ENCODE data around the gene MED27.

Gene MED27, protein sequence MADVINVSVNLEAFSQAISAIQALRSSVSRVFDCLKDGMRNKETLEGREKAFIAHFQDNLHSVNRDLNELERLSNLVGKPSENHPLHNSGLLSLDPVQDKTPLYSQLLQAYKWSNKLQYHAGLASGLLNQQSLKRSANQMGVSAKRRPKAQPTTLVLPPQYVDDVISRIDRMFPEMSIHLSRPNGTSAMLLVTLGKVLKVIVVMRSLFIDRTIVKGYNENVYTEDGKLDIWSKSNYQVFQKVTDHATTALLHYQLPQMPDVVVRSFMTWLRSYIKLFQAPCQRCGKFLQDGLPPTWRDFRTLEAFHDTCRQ

DNA sequence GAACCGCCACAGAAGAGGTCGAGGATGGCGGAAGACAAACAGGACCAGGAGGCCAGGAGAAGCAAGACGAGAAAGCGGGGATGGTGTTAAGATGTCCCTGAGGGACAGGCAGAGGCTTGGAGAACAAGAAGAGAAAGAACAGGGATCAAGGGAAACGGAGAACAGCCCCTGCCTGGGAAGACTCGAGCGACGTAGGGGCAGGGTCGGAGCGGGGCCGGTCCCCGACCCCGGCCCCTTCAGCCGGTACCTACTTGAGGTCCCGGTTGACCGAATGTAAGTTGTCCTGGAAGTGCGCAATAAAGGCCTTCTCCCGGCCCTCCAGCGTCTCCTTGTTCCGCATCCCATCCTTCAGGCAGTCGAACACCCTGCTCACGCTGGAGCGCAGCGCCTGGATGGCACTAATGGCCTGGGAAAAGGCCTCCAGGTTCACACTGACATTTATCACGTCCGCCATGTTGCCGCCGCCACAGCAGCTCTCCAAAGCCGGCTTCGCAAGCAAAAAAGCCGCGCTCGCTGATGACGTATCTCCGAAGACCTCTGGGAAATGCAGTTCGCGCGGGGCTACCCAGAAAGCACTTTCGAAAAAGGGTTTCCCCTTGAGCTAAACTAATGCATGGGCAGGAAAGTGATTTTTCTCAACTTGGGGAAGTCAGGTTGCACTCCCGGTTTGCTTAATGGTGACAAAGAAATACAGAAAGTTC lies at the start of gene MED27:
Gene MED27 (minus strand): TSS at position 477 of the 701 bp plus-strand sequence. CDS start 23 bp downstream, at position 454.
- no CpG with 5 or more reads among the region's 41 CpGs for WGBS (ENCODE audit: insufficient coverage, insufficient read length)
- Histone ChIP-seq H3K27me3 (ENCODE audit: control insufficient read depth, insufficient read depth, low read length) (no peaks in the 10 kb centered on the region), H3K36me3 (ENCODE audit: control insufficient read depth, insufficient read depth, low read length) (no peaks in the 10 kb centered on the region; the same call in 1 of the 2 replicates), H3K9me3 (ENCODE audit: control insufficient read depth, insufficient read depth, low read length) (no peaks in the 10 kb centered on the region), H3K27ac (ENCODE audit: low read length) (no peak within 1 kb of the TSS), H3K4me1 (ENCODE audit: control insufficient read depth, insufficient read depth, low read length) (no peaks in the 10 kb centered on the region), H3K4me3 (ENCODE audit: low read length) (peak within 1 kb of the TSS; percentile 76)
- DNase-seq (ENCODE audit: low read depth, low spot score), result peak; percentile 57

DNA sequence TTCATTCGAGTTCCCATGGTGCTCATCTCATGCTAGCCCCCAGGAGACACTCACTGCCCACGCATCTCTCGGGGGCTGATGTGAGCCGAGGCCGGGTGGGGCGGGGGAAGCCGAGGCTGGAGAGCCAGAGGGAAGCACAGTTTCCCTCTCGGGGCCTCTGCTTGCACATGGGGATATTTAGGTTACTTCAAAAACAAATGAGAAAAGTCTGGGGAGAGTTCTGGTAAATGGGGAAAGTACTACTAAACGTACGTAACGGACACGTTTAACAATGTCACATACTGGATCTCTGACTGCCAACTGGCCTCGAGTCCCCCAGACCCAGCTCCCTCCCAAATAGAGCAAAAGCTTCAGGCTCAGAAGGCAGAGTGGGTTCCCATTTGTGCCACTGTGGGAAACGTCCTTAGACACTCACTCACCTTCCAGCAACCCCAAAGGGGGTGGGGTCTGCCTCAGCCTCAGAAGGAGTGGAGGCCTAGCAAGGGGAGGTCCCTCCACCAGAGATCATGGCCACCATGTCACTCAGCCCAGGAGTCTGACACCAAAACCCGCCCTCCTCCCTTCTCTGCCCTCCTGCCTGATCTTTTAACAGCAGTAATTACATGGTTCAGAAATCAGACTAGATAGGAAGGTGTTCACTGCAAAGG lies 48.3 kb upstream of the MED27 start:
- WGBS (ENCODE audit: insufficient coverage, insufficient read length), result no CpG with 5 or more reads among the region's 15 CpGs
- Histone ChIP-seq H3K27ac (ENCODE audit: low read length) (no peak overlapping the region), H3K9me3 (ENCODE audit: control insufficient read depth, insufficient read depth, low read length) (no peaks in the 10 kb centered on the region), H3K4me1 (ENCODE audit: control insufficient read depth, insufficient read depth, low read length) (peaks cover 8% of the 10 kb centered on the region), H3K4me3 (ENCODE audit: low read length) (no peak overlapping the region), H3K27me3 (ENCODE audit: control insufficient read depth, insufficient read depth, low read length) (no peaks in the 10 kb centered on the region), H3K36me3 (ENCODE audit: control insufficient read depth, insufficient read depth, low read length) (no peaks in the 10 kb centered on the region)
- DNase-seq (ENCODE audit: low read depth, low spot score), result no peak

DNA sequence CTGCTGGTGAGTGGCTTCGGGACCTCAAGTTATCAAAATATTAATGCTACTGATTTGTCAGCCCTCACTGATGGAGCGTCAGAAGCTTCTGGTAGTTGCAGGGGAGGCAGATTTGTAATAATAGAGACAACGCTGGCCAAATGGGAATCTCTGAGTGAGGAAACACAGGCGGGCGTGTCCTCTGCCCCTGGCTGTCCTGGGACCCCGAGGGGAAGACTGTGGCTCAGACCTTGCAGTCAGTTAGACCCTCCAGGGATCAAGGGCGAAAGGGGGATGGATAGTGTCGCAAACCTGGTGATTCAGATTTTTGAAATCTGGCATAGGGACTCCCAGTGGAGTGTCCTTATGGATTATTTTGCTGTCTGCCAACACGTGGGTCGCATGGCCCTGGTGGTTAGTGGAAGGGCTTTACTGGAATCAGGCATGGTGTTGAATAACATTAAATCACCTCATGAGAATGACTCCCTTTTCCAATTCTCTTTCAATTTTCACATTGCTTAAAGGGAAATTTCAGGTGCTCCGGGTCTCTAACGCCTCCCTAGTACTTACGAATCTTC lies 47.1 kb upstream of the MED27 start:
- DNase-seq (ENCODE audit: low read depth, low spot score), result no peak
- H3K4me3 ChIP-seq (ENCODE audit: low read length), result no peak overlapping the region
- peaks cover 8% of the 10 kb centered on the region for H3K4me1 ChIP-seq (ENCODE audit: control insufficient read depth, insufficient read depth, low read length)
- H3K36me3 ChIP-seq (ENCODE audit: control insufficient read depth, insufficient read depth, low read length), result no peaks in the 10 kb centered on the region
- no peak overlapping the region for H3K27ac ChIP-seq (ENCODE audit: low read length)
- no peaks in the 10 kb centered on the region for H3K9me3 ChIP-seq (ENCODE audit: control insufficient read depth, insufficient read depth, low read length)
- H3K27me3 ChIP-seq (ENCODE audit: control insufficient read depth, insufficient read depth, low read length), result no peaks in the 10 kb centered on the region
- no CpG with 5 or more reads among the region's 13 CpGs for WGBS (ENCODE audit: insufficient coverage, insufficient read length)

DNA sequence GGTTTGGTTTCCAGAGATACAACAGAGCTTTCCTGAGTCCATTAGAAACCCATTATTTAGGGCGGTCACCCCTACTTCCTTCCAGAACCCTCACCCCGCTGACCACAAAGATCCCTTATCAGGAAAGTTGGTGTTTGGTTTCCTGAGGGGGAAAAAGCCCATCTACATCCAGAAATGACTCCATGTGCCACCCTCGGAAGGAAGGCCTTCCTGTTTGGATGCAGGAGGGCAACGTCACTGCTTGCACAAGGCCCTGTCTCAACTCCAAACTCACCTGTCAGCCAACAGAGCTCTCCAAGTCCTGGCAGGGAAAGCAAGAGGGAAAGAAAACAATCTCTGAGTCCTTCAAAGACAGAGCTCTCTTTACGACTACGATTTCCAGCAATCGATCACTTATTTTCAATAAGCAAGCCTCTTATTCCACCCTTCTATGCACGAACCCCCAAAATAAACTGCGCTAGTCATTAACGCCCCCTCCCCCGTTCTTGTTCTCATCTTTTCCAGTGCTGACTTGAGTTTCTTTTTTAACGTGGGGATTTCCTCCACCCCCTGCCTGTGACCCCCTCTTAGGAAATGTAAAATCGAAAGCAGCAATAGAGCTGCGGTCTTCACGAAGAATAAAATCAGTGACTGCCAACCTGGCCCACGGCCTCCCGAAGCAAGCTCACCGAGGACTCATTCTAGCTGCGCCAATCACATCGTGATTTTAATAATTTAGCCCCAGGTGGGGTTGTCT lies 46.4 kb upstream of the MED27 start:
- no peak for DNase-seq (ENCODE audit: low read depth, low spot score)
- Histone ChIP-seq H3K36me3 (ENCODE audit: control insufficient read depth, insufficient read depth, low read length) (no peaks in the 10 kb centered on the region), H3K9me3 (ENCODE audit: control insufficient read depth, insufficient read depth, low read length) (no peaks in the 10 kb centered on the region), H3K27me3 (ENCODE audit: control insufficient read depth, insufficient read depth, low read length) (no peaks in the 10 kb centered on the region), H3K4me3 (ENCODE audit: low read length) (no peak overlapping the region), H3K4me1 (ENCODE audit: control insufficient read depth, insufficient read depth, low read length) (peaks cover 8% of the 10 kb centered on the region), H3K27ac (ENCODE audit: low read length) (no peak overlapping the region)
- no CpG with 5 or more reads among the region's 20 CpGs for WGBS (ENCODE audit: insufficient coverage, insufficient read length)

DNA sequence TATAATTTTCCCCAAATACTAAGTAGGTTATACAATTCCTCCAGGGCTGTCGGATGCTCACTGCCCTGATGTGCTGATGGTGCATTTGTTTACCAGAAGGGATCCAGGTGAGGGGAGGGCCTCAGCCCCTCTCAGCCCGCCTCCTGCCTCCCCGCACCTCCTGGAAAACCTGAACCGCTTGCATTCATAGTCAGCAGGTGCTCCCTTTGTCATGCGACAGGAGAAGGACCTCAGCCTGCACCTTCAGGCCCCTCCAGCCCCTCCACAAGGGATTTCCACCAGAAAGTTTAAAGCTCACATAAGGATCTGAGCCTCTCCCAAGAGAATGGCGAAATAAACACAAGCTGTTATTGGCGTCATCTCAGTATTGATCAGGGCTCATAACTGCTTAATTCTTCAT lies 45.7 kb upstream of the MED27 start:
- WGBS (ENCODE audit: insufficient coverage, insufficient read length), result no CpG with 5 or more reads among the region's 7 CpGs
- no peaks in the 10 kb centered on the region for H3K36me3 ChIP-seq (ENCODE audit: control insufficient read depth, insufficient read depth, low read length)
- no peaks in the 10 kb centered on the region for H3K9me3 ChIP-seq (ENCODE audit: control insufficient read depth, insufficient read depth, low read length)
- no peaks in the 10 kb centered on the region for H3K27me3 ChIP-seq (ENCODE audit: control insufficient read depth, insufficient read depth, low read length)
- DNase-seq (ENCODE audit: low read depth, low spot score), result no peak
- H3K4me1 ChIP-seq (ENCODE audit: control insufficient read depth, insufficient read depth, low read length), result peaks cover 8% of the 10 kb centered on the region
- H3K4me3 ChIP-seq (ENCODE audit: low read length), result no peak overlapping the region
- no peak overlapping the region for H3K27ac ChIP-seq (ENCODE audit: low read length)

DNA sequence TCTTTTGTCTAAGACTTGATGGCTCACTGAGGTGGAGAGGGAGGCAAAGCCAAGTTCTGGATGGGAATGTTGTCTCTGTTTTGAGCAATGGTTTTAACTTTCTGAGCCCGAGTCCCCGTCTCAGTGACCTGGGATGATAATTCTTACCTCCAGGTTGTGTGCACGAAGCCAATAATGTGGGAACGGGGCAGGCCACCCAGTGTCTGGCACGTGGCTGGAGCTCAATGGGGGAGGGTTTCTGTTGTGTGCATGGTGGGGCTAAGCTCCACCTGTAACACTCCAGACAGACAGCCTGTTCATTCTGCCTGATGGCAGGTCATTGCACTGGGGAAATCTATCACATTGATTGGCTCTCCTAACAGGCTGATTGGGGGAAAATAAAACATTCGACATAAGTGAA lies 45.1 kb upstream of the MED27 start:
- no peaks in the 10 kb centered on the region for H3K27me3 ChIP-seq (ENCODE audit: control insufficient read depth, insufficient read depth, low read length)
- no peak for DNase-seq (ENCODE audit: low read depth, low spot score)
- no peak overlapping the region for H3K27ac ChIP-seq (ENCODE audit: low read length)
- peaks cover 8% of the 10 kb centered on the region for H3K4me1 ChIP-seq (ENCODE audit: control insufficient read depth, insufficient read depth, low read length)
- no peaks in the 10 kb centered on the region for H3K9me3 ChIP-seq (ENCODE audit: control insufficient read depth, insufficient read depth, low read length)
- no peaks in the 10 kb centered on the region for H3K36me3 ChIP-seq (ENCODE audit: control insufficient read depth, insufficient read depth, low read length)
- no CpG with 5 or more reads among the region's 6 CpGs for WGBS (ENCODE audit: insufficient coverage, insufficient read length)
- no peak overlapping the region for H3K4me3 ChIP-seq (ENCODE audit: low read length)

DNA sequence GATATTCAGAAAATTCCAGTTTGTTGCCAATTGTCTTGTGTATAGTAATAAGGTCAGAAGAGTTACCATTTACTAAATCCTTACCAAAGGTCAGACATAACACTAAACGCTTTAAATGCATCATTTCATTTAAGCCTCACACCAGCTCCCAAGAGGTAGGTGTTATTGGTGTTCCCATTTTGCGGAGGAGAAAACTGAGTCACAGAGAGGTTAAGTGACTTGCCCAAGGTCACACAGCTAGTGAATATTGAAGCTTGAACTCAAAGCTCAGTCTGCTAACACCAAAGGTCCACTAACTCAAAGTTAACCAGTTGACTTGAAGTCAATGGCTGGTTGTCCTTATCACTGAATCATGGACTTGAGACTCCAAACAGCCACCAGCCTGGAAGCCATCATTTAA lies 41.4 kb upstream of the MED27 start:
- no peaks in the 10 kb centered on the region for H3K9me3 ChIP-seq (ENCODE audit: control insufficient read depth, insufficient read depth, low read length)
- no peak for DNase-seq (ENCODE audit: low read depth, low spot score)
- no CpG with 5 or more reads among the region's 2 CpGs for WGBS (ENCODE audit: insufficient coverage, insufficient read length)
- H3K27me3 ChIP-seq (ENCODE audit: control insufficient read depth, insufficient read depth, low read length), result no peaks in the 10 kb centered on the region
- no peaks in the 10 kb centered on the region for H3K36me3 ChIP-seq (ENCODE audit: control insufficient read depth, insufficient read depth, low read length)
- no peak overlapping the region for H3K4me3 ChIP-seq (ENCODE audit: low read length)
- no peak overlapping the region for H3K27ac ChIP-seq (ENCODE audit: low read length)
- H3K4me1 ChIP-seq (ENCODE audit: control insufficient read depth, insufficient read depth, low read length), result peaks cover 7% of the 10 kb centered on the region

DNA sequence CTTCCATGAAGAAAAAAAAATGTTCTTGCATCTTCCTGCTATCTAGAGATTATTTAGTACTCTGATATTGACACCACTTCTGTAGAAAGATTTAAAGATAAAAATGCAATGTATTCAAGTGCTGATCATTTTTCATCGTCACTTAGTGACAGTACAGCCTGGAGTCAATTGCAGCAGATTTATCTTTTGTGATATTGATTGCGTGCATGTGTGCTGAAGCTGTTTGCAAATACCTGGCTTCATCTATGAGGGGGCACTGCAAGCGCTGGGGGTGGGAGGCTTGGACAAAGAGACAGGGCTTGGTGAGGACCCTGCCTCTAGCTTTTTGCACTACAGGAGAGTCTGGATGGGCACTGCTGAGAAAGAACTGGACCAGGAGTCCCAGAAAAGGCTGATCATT lies 38.0 kb upstream of the MED27 start:
- H3K36me3 ChIP-seq (ENCODE audit: control insufficient read depth, insufficient read depth, low read length), result no peaks in the 10 kb centered on the region
- no peak for DNase-seq (ENCODE audit: low read depth, low spot score)
- no CpG with 5 or more reads among the region's 3 CpGs for WGBS (ENCODE audit: insufficient coverage, insufficient read length)
- no peak overlapping the region for H3K4me3 ChIP-seq (ENCODE audit: low read length)
- no peaks in the 10 kb centered on the region; the same call in 1 of the 2 replicates for H3K4me1 ChIP-seq (ENCODE audit: control insufficient read depth, insufficient read depth, low read length)
- no peak overlapping the region for H3K27ac ChIP-seq (ENCODE audit: low read length)
- H3K9me3 ChIP-seq (ENCODE audit: control insufficient read depth, insufficient read depth, low read length), result no peaks in the 10 kb centered on the region
- H3K27me3 ChIP-seq (ENCODE audit: control insufficient read depth, insufficient read depth, low read length), result no peaks in the 10 kb centered on the region

DNA sequence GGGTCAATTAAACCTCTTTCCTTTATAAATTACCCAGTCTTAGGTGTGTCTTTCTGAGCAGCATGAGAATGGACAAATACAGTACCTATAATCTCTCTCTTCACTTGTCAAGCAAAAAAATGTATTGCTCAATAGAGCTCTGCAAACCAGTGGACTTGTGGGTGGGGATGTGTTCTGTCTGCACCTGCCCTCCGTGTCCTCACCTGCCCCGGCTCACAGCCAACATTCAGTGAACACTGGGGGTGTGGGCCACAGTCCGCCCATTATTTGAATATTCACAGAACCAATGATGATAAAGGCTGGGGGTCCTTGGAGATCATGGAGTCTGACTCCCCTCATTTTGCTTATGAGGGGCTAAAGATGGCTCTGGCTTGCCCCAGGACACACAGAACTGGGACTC lies 36.9 kb upstream of the MED27 start:
- WGBS (ENCODE audit: insufficient coverage, insufficient read length), result no CpG with 5 or more reads among the region's 3 CpGs
- H3K4me1 ChIP-seq (ENCODE audit: control insufficient read depth, insufficient read depth, low read length), result no peaks in the 10 kb centered on the region
- no peaks in the 10 kb centered on the region for H3K27me3 ChIP-seq (ENCODE audit: control insufficient read depth, insufficient read depth, low read length)
- H3K9me3 ChIP-seq (ENCODE audit: control insufficient read depth, insufficient read depth, low read length), result no peaks in the 10 kb centered on the region
- H3K27ac ChIP-seq (ENCODE audit: low read length), result no peak overlapping the region
- no peaks in the 10 kb centered on the region for H3K36me3 ChIP-seq (ENCODE audit: control insufficient read depth, insufficient read depth, low read length)
- no peak overlapping the region for H3K4me3 ChIP-seq (ENCODE audit: low read length)
- no peak for DNase-seq (ENCODE audit: low read depth, low spot score)

DNA sequence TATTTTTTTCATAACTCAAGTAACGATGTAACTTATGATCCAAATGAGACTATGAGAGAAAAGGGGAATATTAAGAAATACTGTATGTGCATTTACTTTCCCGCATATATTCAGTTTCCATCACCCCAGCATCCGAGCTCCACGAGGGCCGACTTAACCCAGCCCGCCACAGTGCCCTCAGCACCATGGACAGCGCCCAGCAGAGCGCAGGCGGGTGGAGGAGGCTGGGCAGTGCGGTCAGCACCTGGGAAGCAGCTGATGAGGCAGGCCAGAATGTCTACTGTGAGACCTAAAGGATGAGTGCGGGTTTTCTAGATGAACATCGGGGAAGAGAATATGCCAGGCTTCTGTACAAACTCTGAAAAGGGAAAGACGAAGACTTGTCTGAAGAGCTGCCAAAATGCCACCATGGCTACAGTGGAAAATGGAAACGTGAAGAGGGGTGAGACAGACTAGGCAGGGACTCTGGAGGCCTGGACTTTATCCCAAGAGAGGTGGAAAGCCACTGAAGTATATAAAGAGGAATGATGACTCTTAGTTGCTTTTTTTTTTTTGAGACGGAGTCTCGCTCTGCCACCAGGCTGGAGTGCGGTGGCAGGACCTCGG lies 34.5 kb upstream of the MED27 start:
- Histone ChIP-seq H3K27me3 (ENCODE audit: control insufficient read depth, insufficient read depth, low read length) (no peaks in the 10 kb centered on the region), H3K4me3 (ENCODE audit: low read length) (no peak overlapping the region), H3K27ac (ENCODE audit: low read length) (no peak overlapping the region), H3K4me1 (ENCODE audit: control insufficient read depth, insufficient read depth, low read length) (no peaks in the 10 kb centered on the region), H3K36me3 (ENCODE audit: control insufficient read depth, insufficient read depth, low read length) (no peaks in the 10 kb centered on the region), H3K9me3 (ENCODE audit: control insufficient read depth, insufficient read depth, low read length) (no peaks in the 10 kb centered on the region)
- no CpG with 5 or more reads among the region's 18 CpGs for WGBS (ENCODE audit: insufficient coverage, insufficient read length)
- DNase-seq (ENCODE audit: low read depth, low spot score), result peak; percentile 55
